H1 (cell line): ENCODE measurements around the gene THOC6. TPM values are rescaled to one million over a fixed set of nuclear protein-coding genes. Genes with fewer than 3 reads are reported as not detected.

Source experiments
- ATF3 ChIP-seq: IDR thresholded peaks from 2 replicates; pipeline ENCODE4 v1.6.1; 2011; ENCODE audit warnings: low read depth, mild to moderate bottlenecking, low read length; ENCODE audit not compliant: insufficient read depth
- CBX8 ChIP-seq: fragments of 300-800, 300-1000 bp; sonication (generic); IDR thresholded peaks from 2 replicates; pipeline ENCODE4 v1.7.1; 2016; ENCODE audit warnings: low read depth, low read length, borderline replicate concordance
- E2F6 ChIP-seq: IDR thresholded peaks from 2 replicates; pipeline ENCODE4 v1.6.1; 2012; ENCODE audit warnings: inconsistent platforms
- KDM1A ChIP-seq: fragments of 200-600, 300-600 bp; sonication (generic); IDR thresholded peaks from 2 replicates; pipeline ENCODE4 v1.7.1; 2016; ENCODE audit warnings: mild to moderate bottlenecking, low read length, borderline replicate concordance
- MAX ChIP-seq: IDR thresholded peaks from 2 replicates; pipeline ENCODE4 v1.6.1; 2012; ENCODE audit warnings: inconsistent platforms
- POLR2A ChIP-seq, 2 experiments: IDR thresholded peaks; 1 replicate in 1 of 2; 2 replicates in 1 of 2; pipeline ENCODE4 v1.6.1; 2011; ENCODE audit warnings: low read depth in 2 of 2, low read length in 2 of 2, mild to moderate bottlenecking in 2 of 2; ENCODE audit errors: control extremely low read depth in 1 of 2
- RNF2 ChIP-seq: fragments of 200-900, 300-1000 bp; sonication (generic); IDR thresholded peaks from 2 replicates; pipeline ENCODE4 v1.7.1; 2016; ENCODE audit warnings: borderline replicate concordance, low read depth, mild to moderate bottlenecking, antibody characterized with exemption, low read length; ENCODE audit not compliant: poor library complexity, severe bottlenecking; ENCODE audit errors: missing control alignments
- SP4 ChIP-seq: IDR thresholded peaks from 2 replicates; pipeline ENCODE4 v1.6.1; 2012; ENCODE audit warnings: low read length, inconsistent platforms
- TCF12 ChIP-seq: IDR thresholded peaks from 2 replicates; pipeline ENCODE4 v1.6.1; 2011; ENCODE audit warnings: low read depth, mild to moderate bottlenecking, low read length
- ZNF274 ChIP-seq: IDR thresholded peaks from 2 replicates; pipeline ENCODE4 v1.7.0; 2012; ENCODE audit warnings: low read length, borderline replicate concordance; ENCODE audit errors: extremely low read depth
- polyA plus RNA-seq, 7 experiments: library from polyadenylated mRNA; depleted of rRNA in 3 of 7; stranded (reverse) in 5 of 7; unstranded in 2 of 7; fragments of >200 nt in 5 of 7; fragments of 200-250 nt in 2 of 7; gene quantifications; 1 replicate in 5 of 7; 2 replicates in 1 of 7; 4 replicates in 1 of 7; pipeline versions ENCODE4 v1.2.1 to v1.2.3, GENCODE V29; 2011 to 2013; ENCODE audit warnings: missing spikeins in 2 of 7, mixed read lengths in 2 of 7
- total RNA-seq: library from RNA; stranded (reverse); fragmentation: NEBNext Ultra II Directional; extraction: Animal tissue kit (Norgen Biotek cat#: 25700); gene quantifications from 2 replicates; pipeline ENCODE4 v1.2.1, GENCODE V29; 2021

The THOC6 gene
- total and polyA plus RNA-seq, 2 of the 8 experiments (the other 6 are each of a cell fraction or from before 2014, with no cell fraction given) = 78.5 to 111 TPM

GRCh38 chr16:3010510-3010909, 13.3 kb upstream of the THOC6 start (continued):
- TF ChIP-seq ATF3 (no peak), CBX8 (no peak), MAX (no peak), ZNF274 (no peak), KDM1A (no peak), SP4 (no peak), POLR2A (IDR thresholded peaks at IDR 0.05; ENCODE audit: control extremely low read depth in 1 of 2, low read depth in 2 of 2, low read length in 2 of 2) (no peak), TCF12 (no peak), RNF2 (no peak), E2F6 (no peak)
